ENCODE results near the gene LAMB4. TPM values are rescaled to one million over a fixed set of nuclear protein-coding genes. Genes with fewer than 3 reads are reported as not detected.

Gene LAMB4
- polyA plus RNA-seq, 1 donor: 0.42 TPM

DNA sequence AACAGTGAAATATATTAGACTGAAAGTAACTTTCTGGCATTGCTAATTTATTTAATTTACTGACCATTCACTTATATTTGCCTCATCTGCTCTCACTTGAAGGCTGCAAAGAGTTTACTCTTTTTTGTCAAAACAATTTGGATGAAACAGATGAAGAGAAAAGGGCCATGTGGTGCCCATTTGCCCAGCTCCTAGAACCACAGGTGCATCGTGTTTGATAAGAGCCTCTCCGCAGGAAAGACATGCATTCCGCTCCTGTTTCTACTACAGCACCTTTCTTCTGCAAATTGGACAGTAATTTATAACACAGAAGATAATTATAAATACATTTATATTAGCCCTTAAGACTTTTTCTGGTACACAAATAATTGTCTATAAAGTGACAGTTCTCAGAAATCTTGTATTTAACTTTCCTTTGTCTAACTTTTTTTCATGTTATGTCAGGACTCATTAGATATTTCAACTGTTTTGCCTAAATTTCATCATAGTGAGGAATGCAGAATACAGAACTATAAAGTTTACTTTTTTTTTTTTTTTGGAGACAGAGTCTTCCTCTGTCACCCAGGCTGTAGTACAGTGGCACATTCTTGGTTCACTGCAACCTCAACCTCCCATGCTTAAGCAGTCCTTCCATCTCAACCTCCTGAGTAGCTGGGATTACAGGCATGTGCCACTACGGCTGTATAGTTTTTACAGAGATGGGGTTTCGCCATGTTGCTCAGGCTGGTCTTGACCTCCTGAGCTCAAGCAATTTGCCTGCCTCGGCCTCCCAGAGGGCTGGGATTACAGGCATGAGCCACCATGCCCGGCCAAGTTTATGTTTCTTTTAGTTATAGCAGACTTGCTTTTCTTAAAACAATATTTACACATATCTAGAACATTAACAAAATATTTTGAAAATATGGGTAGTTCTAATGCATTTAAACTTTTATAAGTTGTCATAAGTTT lies 869 bp downstream of the LAMB4 start:
- Histone ChIP-seq H3K9me3 (ENCODE audit: control insufficient read depth, low read depth, low read length) (no peaks in the 10 kb centered on the region), H3K36me3 (ENCODE audit: control insufficient read depth, insufficient read depth, low read length) (no peaks in the 10 kb centered on the region), H3K27me3 (ENCODE audit: control insufficient read depth, insufficient read depth, low read length) (no peaks in the 10 kb centered on the region), H3K27ac (ENCODE audit: low read length) (no peak overlapping the region), H3K4me1 (ENCODE audit: control insufficient read depth, insufficient read depth, low read length) (peaks cover 3% of the 10 kb centered on the region), H3K4me3 (ENCODE audit: low read length) (no peak overlapping the region)
- no peak for DNase-seq
- WGBS (ENCODE audit: insufficient coverage, low lambda C conversion rate): no CpG with 5 or more reads among the region's 7 CpGs

DNA sequence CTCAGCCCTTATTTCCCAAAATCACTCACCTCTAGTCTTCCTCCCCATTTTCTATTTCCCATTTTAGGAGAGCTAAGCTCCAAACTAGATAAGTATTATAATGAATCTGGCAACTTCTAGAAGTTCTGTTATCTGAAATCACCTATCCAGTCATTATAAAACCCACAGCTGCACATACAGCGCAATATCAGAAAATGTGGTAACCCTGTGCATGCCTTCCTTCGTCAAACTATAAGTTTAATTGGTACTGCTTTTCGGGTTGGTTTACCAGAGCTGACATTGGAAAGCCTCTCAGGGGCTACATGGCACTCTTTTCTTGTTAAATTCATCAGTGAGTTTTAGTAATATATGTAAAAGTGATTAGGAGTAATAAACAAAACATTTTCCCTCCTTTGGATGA lies 1.6 kb downstream of the LAMB4 start:
- peaks cover 3% of the 10 kb centered on the region for H3K4me1 ChIP-seq (ENCODE audit: control insufficient read depth, insufficient read depth, low read length)
- H3K27ac ChIP-seq (ENCODE audit: low read length): no peak overlapping the region
- H3K27me3 ChIP-seq (ENCODE audit: control insufficient read depth, insufficient read depth, low read length): no peaks in the 10 kb centered on the region
- no peak overlapping the region for H3K4me3 ChIP-seq (ENCODE audit: low read length)
- no peak for DNase-seq
- 100% methylated on average over 1 of the region's 3 CpGs for WGBS (ENCODE audit: insufficient coverage, low lambda C conversion rate)
- no peaks in the 10 kb centered on the region for H3K36me3 ChIP-seq (ENCODE audit: control insufficient read depth, insufficient read depth, low read length)
- H3K9me3 ChIP-seq (ENCODE audit: control insufficient read depth, low read depth, low read length): no peaks in the 10 kb centered on the region

DNA sequence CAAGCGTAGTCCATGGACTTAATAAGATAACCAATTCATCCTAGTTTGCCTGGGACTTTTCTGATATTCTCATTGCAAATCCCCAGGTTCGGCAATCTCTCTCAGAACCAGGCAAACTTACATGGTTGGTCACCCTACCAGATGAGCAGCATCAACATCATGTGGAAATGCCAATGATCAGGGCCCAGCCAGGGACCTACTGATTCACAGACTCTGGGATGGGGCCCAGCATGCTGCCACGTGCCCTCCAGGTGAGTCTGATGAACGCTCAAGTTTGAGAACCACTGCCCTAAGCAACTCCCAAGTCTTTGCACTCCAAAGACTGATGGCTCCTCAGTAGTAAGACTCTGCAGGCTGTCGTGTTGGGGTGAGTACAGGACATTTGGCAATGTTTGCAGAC lies 2.7 kb downstream of the LAMB4 start:
- H3K4me1 ChIP-seq (ENCODE audit: control insufficient read depth, insufficient read depth, low read length): peaks cover 3% of the 10 kb centered on the region
- no peak overlapping the region for H3K4me3 ChIP-seq (ENCODE audit: low read length)
- H3K36me3 ChIP-seq (ENCODE audit: control insufficient read depth, insufficient read depth, low read length): no peaks in the 10 kb centered on the region
- no peaks in the 10 kb centered on the region for H3K9me3 ChIP-seq (ENCODE audit: control insufficient read depth, low read depth, low read length)
- no peak for DNase-seq
- WGBS (ENCODE audit: insufficient coverage, low lambda C conversion rate): 88% methylated on average over 1 of the region's 5 CpGs
- no peak overlapping the region for H3K27ac ChIP-seq (ENCODE audit: low read length)
- no peaks in the 10 kb centered on the region for H3K27me3 ChIP-seq (ENCODE audit: control insufficient read depth, insufficient read depth, low read length)

DNA sequence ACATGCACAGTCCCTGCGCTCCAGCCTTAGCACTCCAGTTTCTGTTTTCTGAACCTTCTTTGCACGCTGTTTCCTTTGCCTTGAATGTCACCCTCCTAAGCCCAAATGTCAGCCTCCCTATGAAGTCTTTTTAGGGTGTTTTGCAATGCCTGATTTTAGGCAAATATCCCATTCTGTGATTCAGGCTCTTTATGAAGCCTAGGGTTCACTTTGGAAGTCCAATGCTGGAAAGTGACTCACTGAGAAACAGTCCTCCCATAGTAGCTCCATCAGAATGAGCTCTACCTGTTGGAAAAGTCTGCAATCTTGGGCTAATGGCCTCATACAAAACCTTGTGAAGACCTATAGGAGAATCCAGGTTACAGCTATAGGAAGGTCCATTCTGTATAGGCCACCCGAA lies 5.3 kb downstream of the LAMB4 start:
- H3K27ac ChIP-seq (ENCODE audit: low read length): no peak overlapping the region
- whole genome bisulfite sequencing (ENCODE audit: insufficient coverage, low lambda C conversion rate): 100% methylated on average over 2 of the region's 3 CpGs

DNA sequence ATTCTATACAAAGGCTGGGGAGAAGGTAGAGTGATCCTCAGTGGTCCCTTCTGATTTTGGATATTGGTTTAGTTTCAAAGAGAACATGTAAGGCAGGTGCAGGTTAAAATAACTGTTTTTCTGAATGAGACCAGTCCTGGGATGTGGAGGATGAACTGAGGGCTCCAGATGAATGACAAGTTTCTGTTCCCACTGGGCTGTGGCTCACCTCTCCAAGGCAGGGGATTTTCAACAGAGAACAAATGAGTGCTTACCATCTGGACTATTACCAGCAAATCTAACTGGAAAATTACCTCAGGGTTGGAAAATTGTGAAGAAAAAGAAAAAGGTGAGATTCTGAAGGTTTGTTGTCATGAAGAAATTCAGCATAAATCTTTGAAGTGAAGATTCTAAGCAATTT lies 8.0 kb downstream of the LAMB4 start:
- H3K9me3 ChIP-seq (ENCODE audit: control insufficient read depth, low read depth, low read length): no peaks in the 10 kb centered on the region
- H3K4me3 ChIP-seq (ENCODE audit: low read length): no peak overlapping the region
- no peaks in the 10 kb centered on the region for H3K36me3 ChIP-seq (ENCODE audit: control insufficient read depth, insufficient read depth, low read length)
- no peaks in the 10 kb centered on the region for H3K27me3 ChIP-seq (ENCODE audit: control insufficient read depth, insufficient read depth, low read length)
- no peak overlapping the region for H3K27ac ChIP-seq (ENCODE audit: low read length)
- DNase-seq: no peak
- peaks cover 3% of the 10 kb centered on the region for H3K4me1 ChIP-seq (ENCODE audit: control insufficient read depth, insufficient read depth, low read length)

More for the DNA sequence above, 5.3 kb downstream of the LAMB4 start:
- Histone ChIP-seq H3K4me3 (ENCODE audit: low read length) (no peak overlapping the region), H3K36me3 (ENCODE audit: control insufficient read depth, insufficient read depth, low read length) (no peaks in the 10 kb centered on the region), H3K27me3 (ENCODE audit: control insufficient read depth, insufficient read depth, low read length) (no peaks in the 10 kb centered on the region), H3K4me1 (ENCODE audit: control insufficient read depth, insufficient read depth, low read length) (peaks cover 3% of the 10 kb centered on the region), H3K9me3 (ENCODE audit: control insufficient read depth, low read depth, low read length) (no peaks in the 10 kb centered on the region)
- DNase-seq: no peak

DNA sequence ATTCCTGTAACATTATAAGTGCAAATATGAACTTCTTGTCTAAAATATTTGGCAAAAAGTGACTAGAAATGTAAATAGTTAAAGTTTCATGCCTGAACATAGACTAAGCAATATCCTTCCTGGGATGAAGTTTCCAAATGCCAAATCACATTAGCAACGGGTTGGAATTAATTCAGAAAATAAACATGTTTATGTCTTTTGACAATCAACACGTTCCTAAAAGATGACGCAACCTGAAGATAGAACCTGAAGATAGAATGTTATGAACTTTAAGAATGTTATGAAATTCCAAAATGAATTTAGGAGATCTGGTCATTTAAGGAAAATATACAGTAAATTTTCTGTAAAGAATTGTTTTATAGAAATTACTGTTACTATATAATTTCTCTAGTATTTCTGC lies 9.2 kb downstream of the LAMB4 start:
- DNase-seq: no peak
- Histone ChIP-seq H3K9me3 (ENCODE audit: control insufficient read depth, low read depth, low read length) (no peaks in the 10 kb centered on the region), H3K4me3 (ENCODE audit: low read length) (no peak overlapping the region), H3K27me3 (ENCODE audit: control insufficient read depth, insufficient read depth, low read length) (no peaks in the 10 kb centered on the region), H3K27ac (ENCODE audit: low read length) (no peak overlapping the region), H3K4me1 (ENCODE audit: control insufficient read depth, insufficient read depth, low read length) (peaks cover 3% of the 10 kb centered on the region), H3K36me3 (ENCODE audit: control insufficient read depth, insufficient read depth, low read length) (no peaks in the 10 kb centered on the region)
- 90% methylated on average over 2 of the region's 3 CpGs for WGBS (ENCODE audit: insufficient coverage, low lambda C conversion rate)

DNA sequence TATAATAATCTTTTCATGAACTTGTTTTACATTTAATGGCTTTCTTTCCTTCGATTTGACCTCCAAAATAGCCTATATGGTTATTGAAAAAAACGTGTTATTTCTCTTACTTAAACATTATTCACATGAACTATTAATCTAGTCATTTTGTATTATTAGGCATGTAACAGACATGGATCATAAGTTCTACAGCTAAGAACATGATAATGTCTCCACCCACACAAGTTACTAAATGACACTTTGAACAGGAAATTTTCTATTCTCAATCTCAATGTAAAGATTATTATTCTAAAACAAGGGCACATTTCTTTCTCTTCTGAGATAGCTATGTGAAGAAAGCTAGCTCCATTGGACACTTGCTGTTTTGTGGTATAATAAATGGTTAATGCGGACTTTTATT lies 10.0 kb downstream of the LAMB4 start:
- WGBS (ENCODE audit: insufficient coverage, low lambda C conversion rate): no CpG with 5 or more reads among the region's 3 CpGs
- Histone ChIP-seq H3K36me3 (ENCODE audit: control insufficient read depth, insufficient read depth, low read length) (no peaks in the 10 kb centered on the region), H3K27me3 (ENCODE audit: control insufficient read depth, insufficient read depth, low read length) (no peaks in the 10 kb centered on the region), H3K4me1 (ENCODE audit: control insufficient read depth, insufficient read depth, low read length) (peaks cover 2% of the 10 kb centered on the region), H3K4me3 (ENCODE audit: low read length) (no peak overlapping the region), H3K27ac (ENCODE audit: low read length) (no peak overlapping the region), H3K9me3 (ENCODE audit: control insufficient read depth, low read depth, low read length) (no peaks in the 10 kb centered on the region)
- no peak for DNase-seq

DNA sequence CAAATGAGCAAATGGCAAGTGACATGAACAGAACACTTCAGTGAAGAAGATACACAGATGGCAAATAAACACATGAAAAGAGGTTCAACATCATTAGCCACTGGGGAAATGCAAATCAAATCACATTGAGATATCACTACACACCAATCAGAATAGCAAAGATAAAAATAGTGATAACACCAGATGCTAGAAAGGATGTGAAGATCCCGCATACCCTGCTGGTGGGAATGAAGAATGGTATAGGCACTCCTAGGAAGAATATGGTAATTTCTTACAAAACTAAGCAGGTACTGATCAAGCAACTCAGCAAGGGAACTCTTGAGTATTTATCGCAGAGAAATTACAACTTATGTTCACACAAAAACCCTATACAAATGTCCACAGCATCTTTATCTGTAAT lies 11.2 kb downstream of the LAMB4 start:
- no peak for DNase-seq
- no peak overlapping the region for H3K27ac ChIP-seq (ENCODE audit: low read length)
- H3K9me3 ChIP-seq (ENCODE audit: control insufficient read depth, low read depth, low read length): no peaks in the 10 kb centered on the region
- no peak overlapping the region for H3K4me3 ChIP-seq (ENCODE audit: low read length)
- H3K27me3 ChIP-seq (ENCODE audit: control insufficient read depth, insufficient read depth, low read length): no peaks in the 10 kb centered on the region
- H3K36me3 ChIP-seq (ENCODE audit: control insufficient read depth, insufficient read depth, low read length): no peaks in the 10 kb centered on the region
- no peaks in the 10 kb centered on the region for H3K4me1 ChIP-seq (ENCODE audit: control insufficient read depth, insufficient read depth, low read length)
- 100% methylated on average over 1 of the region's 2 CpGs for WGBS (ENCODE audit: insufficient coverage, low lambda C conversion rate)

DNA sequence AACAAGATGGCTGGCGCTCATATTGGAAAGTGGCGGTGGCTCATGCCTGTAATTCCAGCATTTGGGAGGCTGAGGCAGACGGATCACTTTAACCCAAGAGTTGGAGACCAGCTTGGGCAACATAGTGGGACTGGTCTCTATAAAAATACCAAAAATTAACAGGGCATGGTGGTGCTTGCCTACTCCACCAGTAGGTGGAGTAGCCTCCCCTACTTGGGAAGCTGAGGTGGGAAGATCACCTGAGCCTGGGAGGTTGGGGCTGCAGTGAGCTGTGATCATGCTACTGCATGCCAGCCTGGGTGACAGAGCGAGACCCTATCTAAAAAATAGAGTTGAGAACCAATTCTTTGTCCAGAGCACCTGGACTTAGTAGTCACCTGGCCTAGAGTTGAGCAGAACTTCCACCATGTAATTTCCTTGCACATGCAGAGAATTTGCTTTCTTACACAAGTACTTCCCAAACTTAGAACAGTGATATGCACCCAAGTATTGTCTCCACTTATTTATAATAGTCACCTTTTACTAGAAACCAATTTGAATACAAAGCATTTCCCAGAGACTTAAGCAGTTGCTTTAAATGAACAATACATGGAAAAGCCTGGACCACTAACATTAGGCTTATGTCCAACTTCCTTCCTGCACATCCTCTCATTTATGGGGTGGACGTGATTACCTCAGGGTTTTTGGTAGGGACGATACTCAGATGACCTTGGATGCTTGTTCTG lies 15.9 kb downstream of the LAMB4 start:
- DNase-seq: peak; percentile 32 to 40
- H3K27me3 ChIP-seq (ENCODE audit: control insufficient read depth, insufficient read depth, low read length): no peaks in the 10 kb centered on the region
- H3K27ac ChIP-seq (ENCODE audit: low read length): no peak overlapping the region
- no peak overlapping the region for H3K4me3 ChIP-seq (ENCODE audit: low read length)
- peaks cover 2% of the 10 kb centered on the region for H3K4me1 ChIP-seq (ENCODE audit: control insufficient read depth, insufficient read depth, low read length)
- H3K9me3 ChIP-seq (ENCODE audit: control insufficient read depth, low read depth, low read length): no peaks in the 10 kb centered on the region
- WGBS (ENCODE audit: insufficient coverage, low lambda C conversion rate): 92% methylated on average over 2 of the region's 6 CpGs
- no peaks in the 10 kb centered on the region for H3K36me3 ChIP-seq (ENCODE audit: control insufficient read depth, insufficient read depth, low read length)

DNA sequence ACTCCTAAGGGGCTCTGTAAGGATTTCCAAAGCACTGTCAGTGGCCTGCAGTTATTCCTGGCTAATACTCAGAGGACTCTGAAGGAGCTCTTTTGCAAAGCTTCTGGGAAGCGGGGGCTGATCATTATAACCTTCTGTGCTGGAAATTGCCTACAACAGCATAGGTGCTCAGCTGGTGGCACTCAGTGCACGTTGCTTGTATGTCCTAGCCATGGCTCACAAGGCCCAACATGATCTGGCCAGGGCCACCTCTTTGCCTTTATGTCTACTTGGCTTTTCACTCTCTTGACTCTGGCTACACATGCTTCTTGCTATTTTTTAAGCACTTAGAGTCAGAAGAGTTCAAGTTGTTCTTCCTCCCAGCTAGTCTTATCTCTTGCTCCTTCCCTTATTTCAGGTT lies 17.5 kb downstream of the LAMB4 start:
- DNase-seq: no peak
- Histone ChIP-seq H3K9me3 (ENCODE audit: control insufficient read depth, low read depth, low read length) (no peaks in the 10 kb centered on the region), H3K36me3 (ENCODE audit: control insufficient read depth, insufficient read depth, low read length) (no peaks in the 10 kb centered on the region), H3K27me3 (ENCODE audit: control insufficient read depth, insufficient read depth, low read length) (no peaks in the 10 kb centered on the region), H3K4me3 (ENCODE audit: low read length) (no peak overlapping the region), H3K27ac (ENCODE audit: low read length) (no peak overlapping the region), H3K4me1 (ENCODE audit: control insufficient read depth, insufficient read depth, low read length) (peaks cover 12% of the 10 kb centered on the region)
- WGBS (ENCODE audit: insufficient coverage, low lambda C conversion rate): no CpG with 5 or more reads among the region's 2 CpGs
